ENCODE data around the gene GALNT16.
"Not testable (repeated sequence)": the region's sequence is repeated elsewhere in the genome, so short reads cannot be mapped to it uniquely, and the experiment has no call there.

GALNT16 gene

DNA sequence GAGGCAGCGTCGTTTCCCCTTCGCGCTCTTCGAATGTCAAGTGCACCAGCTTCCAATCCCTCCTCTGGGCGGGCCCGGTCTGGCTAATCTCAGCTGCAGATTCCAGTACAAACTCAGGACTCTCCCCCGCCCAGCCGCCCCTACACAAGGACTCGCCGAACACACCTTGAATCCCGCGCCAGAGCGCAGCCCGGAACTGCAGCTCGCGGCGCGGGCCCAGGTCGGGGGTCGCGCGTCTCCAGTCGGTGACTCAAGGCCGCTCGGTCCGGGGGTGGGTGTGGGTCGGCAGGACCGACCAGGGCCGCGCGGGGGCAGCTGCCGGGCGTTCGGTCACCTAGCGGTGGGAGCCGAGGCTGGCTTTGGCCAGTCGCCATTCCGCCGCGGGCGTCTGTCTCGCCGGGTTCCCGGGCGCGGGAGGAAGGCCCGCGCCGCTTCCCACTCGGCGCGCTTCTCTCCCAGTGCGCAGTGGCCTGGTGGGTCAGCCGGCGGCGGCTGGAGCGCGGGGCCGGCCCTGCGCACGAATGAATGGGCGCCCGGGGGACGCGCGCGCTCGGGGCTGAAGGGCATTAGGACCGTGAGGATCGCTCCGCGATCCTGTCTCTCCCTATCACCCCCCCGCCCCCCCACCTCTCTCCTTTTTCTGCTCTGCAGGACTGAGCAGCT is at the start of gene GALNT16:
Gene GALNT16 (plus strand): TSS at position 632 of the 663 bp plus-strand sequence. CDS start 133 bp downstream, outside the sequence.
- no peak for DNase-seq (ENCODE audit: low read depth in 2 of 3, low spot score in 2 of 3)

- no peak for DNase-seq (ENCODE audit: low read depth in 2 of 3, low spot score in 2 of 3)
These were observed 45.6 kb upstream of the GALNT16 start for GRCh38 chr14:69214393-69214792.

- not testable (repeated sequence) for DNase-seq (ENCODE audit: low read depth in 2 of 3, low spot score in 2 of 3)
These were observed 42.3 kb upstream of the GALNT16 start for GRCh38 chr14:69217663-69218062.

DNA sequence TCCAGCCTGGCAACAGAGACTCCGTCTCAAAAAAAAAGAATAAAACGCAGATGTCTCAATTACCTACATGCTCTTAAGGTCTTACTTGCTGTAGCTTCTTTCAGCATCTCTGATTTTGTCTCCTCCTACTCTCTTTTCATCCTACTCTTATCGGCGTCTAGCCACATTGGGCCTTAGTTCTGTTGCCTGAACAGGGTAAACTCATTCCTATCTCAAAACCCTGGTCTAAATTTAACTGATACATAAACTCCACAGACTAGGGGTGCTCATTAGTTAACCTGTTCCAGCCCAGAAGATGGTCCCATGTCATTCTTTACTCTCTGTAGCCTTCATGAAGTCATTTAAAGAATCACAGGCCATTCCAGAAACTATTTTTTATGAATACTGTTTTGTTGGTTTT is 35.0 kb upstream of the GALNT16 start:
- no peak for DNase-seq (ENCODE audit: low read depth in 2 of 3, low spot score in 2 of 3)

- DNase-seq (ENCODE audit: low read depth in 2 of 3, low spot score in 2 of 3) = no peak
These were observed 33.8 kb upstream of the GALNT16 start for GRCh38 chr14:69226178-69226577.

DNA sequence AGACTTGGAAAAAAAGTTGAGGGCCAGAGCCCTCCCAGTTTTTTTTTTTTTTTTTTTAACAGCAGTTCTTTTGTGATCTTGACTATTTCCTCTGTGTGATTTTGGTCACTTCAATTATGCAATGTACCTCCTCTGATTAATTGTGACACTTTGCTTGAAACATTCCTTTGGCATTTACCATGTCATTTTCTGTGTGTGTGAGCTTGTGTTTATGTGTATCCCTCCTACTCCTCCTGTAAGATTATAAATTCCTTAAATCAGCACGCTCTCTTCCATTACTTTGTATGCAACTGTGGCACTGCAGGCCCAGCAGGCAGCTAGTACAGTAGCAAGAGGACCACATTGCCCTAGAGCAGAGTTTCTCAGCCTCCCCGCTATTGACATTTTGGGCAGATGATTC is 33.2 kb upstream of the GALNT16 start:
- DNase-seq (ENCODE audit: low read depth in 2 of 3, low spot score in 2 of 3) = no peak

- DNase-seq (ENCODE audit: low read depth in 2 of 3, low spot score in 2 of 3) = no peak
These were observed 28.5 kb upstream of the GALNT16 start for GRCh38 chr14:69231486-69231885.

DNA sequence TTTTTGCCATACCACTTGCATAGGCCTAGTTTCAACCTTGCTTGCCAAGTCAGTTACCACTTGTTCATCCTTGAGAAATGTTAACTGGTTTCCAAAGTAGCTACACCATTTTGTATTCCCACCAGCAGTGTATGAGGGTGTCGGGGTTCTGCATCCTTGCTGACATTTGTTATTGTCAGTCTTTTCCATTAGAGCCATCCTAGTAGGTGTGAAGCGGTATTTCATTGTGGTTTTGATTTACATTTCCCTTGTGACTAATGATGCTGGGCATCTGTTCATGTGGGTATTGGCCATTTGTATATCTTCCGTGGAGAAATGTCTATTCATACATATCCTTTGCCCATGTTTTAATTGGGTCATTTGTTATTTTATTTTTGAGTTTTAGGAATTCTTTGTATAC is 27.6 kb upstream of the GALNT16 start:
- DNase-seq (ENCODE audit: low read depth in 2 of 3, low spot score in 2 of 3) = no peak

DNA sequence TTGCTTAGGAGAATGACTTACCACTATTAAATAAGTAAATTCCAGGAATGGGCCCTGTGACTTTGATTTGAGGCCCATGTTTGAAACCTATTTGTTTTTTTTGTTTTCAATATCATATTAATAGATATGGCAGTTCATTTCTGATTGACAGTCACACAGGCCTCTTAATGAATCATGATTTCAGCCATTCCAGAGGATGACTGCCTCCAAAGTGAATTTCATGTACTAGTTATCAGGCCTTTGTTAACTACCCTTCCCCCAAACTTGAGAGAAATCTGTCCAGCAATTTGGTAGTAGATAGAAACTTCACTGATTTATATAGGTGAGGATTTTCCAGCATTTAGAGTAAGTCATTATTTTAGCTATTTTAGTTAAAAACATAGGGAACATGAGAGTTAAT is 25.9 kb upstream of the GALNT16 start:
- no peak for DNase-seq (ENCODE audit: low read depth in 2 of 3, low spot score in 2 of 3)

DNA sequence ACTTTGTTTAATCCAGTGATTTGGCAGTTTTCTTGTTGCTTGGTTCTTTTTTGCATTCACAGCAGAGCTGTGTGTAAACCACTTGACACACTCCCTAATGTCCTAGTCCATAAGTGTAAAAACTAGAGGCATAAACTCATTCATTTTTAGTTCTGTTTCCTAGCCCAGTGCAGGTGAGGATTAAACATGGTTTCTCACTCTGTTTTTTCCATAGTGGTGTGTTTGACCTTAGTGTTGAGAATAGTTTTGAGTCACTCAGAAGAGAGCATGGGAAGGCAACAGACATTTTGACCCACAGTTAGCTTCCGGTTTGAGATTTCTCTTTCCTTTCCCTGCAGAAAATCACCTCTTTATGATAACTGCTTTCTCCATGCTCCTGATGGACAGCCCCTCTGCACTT is 24.2 kb upstream of the GALNT16 start:
- DNase-seq (ENCODE audit: low read depth in 2 of 3, low spot score in 2 of 3) = no peak

DNA sequence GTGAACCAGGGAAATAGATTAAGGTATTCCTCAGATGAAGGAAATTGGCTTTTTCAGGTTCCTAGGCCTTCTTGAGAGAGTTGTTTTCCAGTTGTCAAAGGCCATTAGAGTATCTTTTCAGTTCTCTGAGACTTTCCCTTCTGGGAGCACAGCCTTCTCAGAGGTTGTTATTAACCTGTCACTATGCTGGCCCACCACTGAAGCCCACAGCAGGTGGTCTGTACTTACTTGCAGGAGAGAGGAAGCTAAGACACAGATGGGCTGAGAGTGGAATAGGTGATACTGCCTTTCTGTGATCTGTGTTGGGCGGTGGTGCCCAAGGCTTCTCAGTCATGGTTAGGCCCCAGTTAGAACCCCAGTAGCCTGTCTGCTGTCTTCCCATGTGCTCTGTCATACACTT is 22.8 kb upstream of the GALNT16 start:
- DNase-seq (ENCODE audit: low read depth in 2 of 3, low spot score in 2 of 3) = no peak

DNA sequence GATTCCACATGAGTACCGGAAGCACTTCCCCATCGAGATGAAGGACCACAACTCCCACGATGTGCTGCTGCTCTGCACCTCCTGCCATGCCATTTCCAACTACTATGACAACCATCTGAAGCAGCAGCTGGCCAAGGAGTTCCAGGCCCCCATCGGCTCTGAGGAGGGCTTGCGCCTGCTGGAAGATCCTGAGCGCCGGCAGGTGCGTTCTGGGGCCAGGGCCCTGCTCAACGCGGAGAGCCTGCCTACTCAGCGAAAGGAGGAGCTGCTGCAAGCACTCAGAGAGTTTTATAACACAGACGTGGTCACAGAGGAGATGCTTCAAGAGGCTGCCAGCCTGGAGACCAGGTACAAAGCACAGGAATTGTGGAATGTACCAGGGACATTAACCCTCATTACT is 22.4 kb upstream of the GALNT16 start:
- DNase-seq (ENCODE audit: low read depth in 2 of 3, low spot score in 2 of 3) = no peak

- DNase-seq (ENCODE audit: low read depth in 2 of 3, low spot score in 2 of 3) = no peak
These were observed 21.1 kb upstream of the GALNT16 start for GRCh38 chr14:69238883-69239282.

DNA sequence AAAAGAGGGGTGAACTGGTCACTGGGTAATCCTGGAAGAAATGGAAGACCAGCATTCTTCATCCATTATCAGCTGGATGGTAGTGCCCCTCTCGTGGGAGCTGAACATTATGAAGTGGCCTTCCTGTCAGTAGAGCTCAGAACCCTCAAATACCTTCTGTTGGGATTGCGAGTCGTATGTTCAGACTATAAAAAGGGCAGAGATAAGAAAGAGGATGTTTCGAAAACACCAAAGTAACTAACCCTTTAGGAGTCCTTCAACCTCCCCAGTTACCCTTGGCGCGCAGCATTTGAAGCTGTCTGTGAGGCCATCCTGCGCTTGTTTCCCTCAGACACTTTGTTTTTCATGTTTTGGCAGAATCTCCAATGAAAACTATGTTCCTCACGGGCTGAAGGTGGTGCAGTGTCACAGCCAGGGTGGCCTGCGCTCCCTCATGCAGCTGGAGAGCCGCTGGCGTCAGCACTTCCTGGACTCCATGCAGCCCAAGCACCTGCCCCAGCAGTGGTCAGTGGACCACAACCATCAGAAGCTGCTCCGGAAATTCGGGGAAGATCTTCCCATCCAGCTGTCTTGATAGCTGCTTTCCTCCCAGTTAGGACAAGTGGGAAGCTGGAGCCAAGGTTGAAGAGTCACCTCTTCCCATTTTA is 19.3 kb upstream of the GALNT16 start:
- DNase-seq (ENCODE audit: low read depth in 2 of 3, low spot score in 2 of 3) = no peak

- DNase-seq (ENCODE audit: low read depth in 2 of 3, low spot score in 2 of 3) = no peak
These were observed 18.4 kb upstream of the GALNT16 start for GRCh38 chr14:69241577-69241976.

DNA sequence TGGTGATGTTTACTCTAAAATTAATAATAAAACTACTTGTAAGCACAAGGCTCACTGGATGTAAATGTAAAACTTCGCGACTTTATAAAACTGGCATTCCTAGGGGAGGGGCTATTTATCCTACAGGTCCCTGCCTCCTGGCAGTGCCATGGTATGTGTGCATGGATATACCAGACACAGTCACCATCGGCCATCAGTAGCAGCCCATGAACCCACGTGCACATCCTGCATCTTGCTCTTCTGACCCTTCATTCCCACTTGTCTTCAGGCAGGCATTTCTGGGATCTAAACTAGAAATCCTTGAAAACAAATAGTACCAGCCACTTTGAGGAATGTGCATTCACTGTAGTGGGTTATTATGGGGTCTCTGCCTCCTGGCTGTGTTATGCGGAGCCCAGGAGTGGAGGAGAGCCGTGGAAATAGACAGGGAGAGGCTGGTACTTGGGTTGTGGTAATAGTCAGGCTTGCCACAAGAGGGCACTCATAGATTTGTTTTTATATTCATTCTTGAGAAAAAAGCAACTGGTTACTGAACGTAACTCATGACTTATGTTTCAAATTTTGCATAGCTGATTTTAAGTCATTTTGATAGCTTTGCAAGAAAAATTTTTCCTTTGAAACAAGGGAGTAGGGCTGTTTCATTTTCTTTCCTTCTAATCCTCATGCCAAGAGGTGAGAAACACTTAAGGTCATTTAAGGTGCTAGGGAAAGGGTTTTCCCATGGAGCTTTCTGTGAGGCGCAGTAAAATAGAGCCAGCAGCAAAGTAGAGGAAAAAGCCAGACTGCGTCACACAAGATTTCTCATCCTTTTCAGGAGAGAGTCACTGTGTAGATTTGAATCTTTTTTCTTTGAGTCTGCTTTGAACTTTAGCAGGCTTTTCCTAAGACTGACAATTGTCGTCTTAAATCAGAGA is 17.4 kb upstream of the GALNT16 start:
- DNase-seq (ENCODE audit: low read depth in 2 of 3, low spot score in 2 of 3) = no peak

- DNase-seq (ENCODE audit: low read depth in 2 of 3, low spot score in 2 of 3) = no peak
These were observed 15.0 kb upstream of the GALNT16 start for GRCh38 chr14:69244946-69245345.

- no peak for DNase-seq (ENCODE audit: low read depth in 2 of 3, low spot score in 2 of 3)
These were observed 13.6 kb upstream of the GALNT16 start for GRCh38 chr14:69246331-69246730.

DNA sequence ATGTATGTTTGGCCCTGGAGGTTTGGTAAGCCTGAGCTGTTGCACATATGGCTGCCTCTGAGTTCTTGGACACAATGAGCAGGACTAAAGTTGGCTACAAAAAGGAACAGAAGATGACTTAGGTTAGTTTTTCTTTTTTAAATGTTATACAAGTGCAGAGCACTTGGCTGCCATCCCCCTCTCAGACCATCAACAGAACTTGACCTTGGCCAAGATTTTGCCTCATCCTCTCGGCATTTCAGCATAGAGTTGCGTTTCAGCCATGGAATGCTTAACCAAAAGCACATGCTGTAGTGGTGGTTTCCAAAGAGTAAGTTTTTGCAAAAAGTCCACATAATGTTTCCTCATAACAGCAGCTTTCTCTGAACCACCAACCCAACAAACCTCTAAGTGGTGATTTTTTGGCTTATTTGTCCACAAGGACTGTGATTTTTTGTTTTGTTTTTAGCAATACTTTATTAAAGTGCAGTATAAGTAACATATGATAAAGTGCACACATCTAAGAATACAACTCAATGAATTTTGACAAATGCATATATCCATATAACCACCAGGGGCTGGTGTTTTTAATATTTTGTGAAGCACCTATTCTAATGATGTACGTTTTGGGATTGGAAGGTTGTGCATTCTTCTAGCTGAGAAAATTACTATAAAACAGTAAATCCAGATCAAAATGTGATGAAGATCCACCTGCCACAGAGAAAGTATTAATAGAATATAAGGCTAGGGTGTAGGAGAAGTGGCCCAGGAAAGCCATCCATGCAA is 12.1 kb upstream of the GALNT16 start:
- DNase-seq (ENCODE audit: low read depth in 2 of 3, low spot score in 2 of 3) = no peak

- DNase-seq (ENCODE audit: low read depth in 2 of 3, low spot score in 2 of 3) = no peak
These were observed 10.4 kb upstream of the GALNT16 start for GRCh38 chr14:69249603-69250002.

GRCh38 chr14:69252851-69253250 is 7.1 kb upstream of the GALNT16 start:
- DNase-seq (ENCODE audit: low read depth in 2 of 3, low spot score in 2 of 3) = no peak

Measured in activated CD8-positive, alpha-beta memory T cell treated with anti-CD3 and anti-CD28 coated beads for 48 hours (primary cell).